HG03439 (cell line): ENCODE data around the gene MTFMT.
"Not testable (repeated sequence)": the region's sequence is repeated elsewhere in the genome, so short reads cannot be mapped to it uniquely, and the experiment has no call there.

Experiments used
- ATAC-seq: cut with Tn5 transposase; IDR thresholded peaks from one replicate; pipeline ENCODE4 v1.9.1; 2021; ENCODE audit warnings: mild to moderate bottlenecking, moderate library complexity; ENCODE audit not compliant: unreplicated experiment

The MTFMT gene

DNA sequence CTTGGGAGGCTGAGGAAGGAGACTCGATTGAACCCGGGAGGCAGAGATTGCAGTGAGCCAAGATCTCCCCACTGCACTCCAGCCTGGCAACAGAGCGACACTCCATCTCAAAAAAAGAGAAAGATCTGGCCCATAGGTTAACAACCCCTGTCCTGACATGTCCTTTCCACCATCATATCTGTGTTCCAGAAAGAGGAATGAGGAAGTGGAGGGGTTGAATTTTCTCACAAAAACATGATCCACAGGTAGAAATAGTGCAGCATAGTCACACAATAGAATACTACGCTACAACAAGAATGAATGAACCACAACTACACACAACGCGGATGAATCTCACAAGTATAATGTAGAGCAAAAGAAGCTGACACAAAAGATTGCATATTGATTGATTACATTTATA is 11.0 kb upstream of the MTFMT start:
- no peak for ATAC-seq

DNA sequence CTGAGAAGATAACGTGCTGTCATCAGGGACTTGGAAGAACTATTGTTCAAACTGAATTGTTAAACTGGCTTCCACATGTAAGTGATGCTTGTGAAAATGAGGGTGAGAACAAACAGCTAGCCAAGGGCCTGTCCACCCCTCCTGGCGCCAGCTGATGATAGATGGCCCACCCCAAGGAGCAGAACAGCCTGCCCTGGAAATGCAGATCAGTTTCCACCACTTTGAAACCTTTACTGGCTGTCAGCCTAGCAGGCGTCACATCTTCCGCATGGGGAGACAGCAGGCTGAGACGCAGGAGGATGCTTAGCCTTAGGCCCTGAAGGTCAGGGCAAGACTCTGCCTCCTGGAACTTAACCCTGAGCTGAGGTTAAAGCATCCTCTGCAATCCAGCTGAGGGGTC is 9.4 kb upstream of the MTFMT start:
- no peak for ATAC-seq

DNA sequence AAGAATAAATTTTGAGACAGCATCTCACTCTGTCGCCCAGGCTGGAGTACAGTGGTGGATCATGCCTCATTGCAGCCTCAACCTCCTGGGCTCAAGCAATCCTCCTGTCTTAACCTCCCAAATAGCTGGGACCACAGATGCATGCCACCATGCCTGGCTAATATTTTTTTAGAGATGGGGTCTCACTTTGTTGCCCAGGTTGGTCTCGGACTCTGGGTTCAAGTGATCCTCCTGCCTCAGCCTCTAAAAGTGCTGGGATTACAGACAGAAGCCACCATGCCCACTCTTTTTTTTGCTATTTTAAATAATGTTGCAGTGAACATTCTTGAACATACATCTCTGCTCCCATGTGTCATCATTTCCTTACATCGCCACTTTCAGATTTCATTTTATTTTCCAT is 9.0 kb upstream of the MTFMT start:
- ATAC-seq, result no peak

DNA sequence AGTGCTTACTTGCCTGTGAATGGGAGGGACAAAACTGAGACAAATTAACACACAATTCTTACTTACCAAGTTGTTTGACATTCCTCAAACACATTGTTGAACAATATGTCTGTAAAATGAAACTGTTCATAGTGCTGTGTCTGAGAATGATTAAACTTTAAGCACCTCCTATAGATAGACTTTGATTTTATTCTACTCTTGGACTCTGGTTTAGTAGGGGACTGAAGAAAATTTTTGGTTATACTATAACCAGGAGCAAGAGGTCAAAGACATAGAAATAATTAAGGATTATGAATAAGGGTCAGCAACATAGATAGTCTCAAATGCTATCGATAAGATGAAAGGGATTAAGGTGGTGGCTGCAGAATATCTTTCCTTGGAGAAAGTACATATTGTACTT is 7.9 kb upstream of the MTFMT start:
- ATAC-seq, result no peak

DNA sequence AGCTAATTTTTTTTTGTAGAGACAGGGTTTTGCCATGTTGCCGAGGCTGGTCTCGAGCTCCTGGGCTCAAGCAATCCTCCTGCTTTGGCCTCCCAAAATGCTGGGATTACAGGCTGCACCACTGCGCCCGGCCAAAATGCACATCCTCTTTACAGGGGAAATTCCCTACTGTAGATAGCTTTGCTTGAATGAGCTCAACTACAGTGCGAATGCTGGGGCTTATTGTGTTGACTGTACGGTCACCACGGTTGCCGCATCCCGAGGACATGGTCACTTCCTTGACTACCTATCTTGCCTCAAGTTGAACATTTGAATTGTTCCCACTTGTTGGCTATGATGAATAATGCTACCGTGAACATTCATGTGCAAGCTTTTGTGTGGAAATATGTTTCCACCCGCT is 5.3 kb upstream of the MTFMT start:
- no peak for ATAC-seq

DNA sequence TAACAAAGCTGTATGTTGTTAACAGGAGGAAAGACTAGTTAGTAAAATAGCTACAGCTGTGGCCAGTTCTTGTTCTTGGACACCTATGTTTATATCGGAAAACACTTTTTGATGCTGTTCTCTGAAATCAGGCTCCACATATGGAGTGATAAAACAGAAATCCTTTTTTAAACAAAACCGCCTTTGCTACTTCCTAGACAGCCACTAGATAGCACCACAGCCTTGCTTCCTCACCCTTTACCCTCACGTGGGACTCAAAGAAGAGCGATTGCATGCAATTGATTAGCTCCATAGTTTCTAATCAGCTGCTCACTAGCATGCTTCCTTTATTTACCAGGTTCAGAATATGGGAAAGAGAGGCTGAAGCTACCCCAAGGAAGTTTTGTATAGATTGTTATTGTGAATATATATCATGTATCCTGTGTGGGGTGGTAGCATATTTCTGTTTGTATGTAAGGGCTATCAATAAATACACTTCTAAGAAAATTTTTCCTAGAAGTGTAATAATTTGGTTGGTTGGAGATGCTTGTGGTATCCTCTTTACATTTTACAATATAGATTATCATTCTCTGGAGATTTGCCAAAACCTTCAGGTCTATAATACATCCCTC is 4.3 kb upstream of the MTFMT start:
- ATAC-seq, result no peak

DNA sequence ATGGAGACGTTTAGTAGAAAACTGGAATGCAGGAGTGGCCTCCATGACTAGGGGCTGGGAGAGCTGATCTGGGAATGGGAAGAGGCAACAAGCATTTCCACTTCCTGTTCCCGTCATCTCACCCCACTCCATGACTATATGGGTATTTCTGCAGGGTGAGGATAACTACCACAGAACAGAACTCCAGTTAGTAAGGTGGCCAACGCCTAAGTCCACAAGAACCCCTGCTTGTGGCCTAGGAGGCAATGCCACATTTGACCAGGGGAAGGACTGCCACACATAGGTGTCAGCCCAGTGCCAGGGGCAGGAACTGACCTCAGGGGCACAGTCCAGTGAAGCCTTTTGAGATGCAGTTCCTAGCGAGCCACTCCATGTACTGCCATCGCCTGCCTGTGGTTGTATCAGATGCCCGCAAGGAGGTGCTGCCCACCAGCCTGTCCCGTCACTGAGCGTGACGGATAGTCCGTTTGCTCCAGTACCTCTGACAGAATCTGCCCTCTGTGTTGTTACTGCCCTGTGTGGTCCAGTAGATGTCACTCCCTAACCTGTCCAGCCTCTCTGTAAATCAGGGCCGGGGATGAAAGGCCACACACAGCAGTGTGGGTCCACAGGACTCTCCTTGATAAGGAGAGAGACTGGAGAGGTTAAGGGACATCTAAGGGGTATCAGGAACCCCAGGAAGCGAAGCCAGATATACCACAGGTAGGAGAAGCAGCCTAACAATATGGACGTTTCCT is 3.5 kb upstream of the MTFMT start:
- ATAC-seq, result no peak

DNA sequence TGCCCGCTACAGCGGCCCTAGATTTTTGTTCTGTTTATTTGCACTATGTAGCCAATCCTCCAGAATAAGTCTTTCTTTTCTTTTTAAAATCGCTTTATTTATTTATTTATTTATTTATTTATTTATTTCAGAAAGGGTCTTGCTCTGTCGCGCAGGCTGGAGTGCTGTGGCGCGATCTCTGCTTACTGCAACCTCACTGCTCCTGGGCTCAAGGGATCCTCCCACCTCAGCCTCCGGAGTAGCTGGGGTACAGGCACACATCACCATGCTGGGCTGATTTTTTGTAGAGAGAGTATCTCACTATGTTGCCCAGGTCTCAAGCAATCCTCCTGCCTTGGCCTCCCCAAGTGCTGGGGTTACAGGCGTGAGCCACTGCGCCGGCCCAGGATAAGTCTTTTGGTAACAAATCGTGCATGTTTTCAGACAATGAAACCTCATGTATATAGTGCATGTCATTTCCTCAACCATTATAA is 333 bp upstream of the MTFMT start:
- no peak for ATAC-seq

DNA sequence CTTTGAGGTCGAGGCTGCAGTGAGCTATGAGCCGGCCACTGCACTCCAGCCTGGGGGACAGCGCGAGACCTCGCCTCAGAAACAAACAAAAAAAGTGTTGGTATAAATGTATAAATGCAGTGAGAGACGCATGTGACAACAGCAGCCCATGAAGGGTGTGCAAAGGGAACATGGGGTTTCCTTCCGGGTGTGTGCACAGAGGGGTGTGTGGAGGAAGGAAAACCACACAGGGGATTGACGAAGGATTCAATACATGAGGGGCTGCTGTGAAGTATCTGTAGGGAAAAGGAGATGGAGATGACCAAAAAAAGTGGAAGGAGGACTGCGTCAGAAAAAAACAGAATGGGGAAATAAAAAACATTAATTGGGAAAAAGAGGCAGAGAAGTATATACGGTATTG is 1.1 kb downstream of the MTFMT start:
- no peak for ATAC-seq

DNA sequence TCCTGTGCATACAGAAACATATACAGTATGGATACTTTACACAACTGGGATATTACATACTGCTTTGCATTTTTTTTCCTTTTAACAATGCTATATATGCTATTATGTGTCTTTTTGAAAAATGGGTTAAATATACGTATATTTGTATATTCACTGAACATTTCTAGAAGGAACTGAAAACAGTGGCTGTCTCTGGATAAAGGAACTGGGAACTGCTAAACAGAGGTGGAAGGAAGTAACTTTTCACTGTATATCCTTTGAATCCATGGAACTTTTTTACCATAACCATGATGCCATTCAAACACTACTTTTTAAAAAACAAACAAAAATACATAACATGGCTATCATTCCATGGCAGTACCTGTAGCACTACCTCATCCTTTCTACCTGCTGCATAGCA is 1.8 kb downstream of the MTFMT start:
- ATAC-seq, result no peak

DNA sequence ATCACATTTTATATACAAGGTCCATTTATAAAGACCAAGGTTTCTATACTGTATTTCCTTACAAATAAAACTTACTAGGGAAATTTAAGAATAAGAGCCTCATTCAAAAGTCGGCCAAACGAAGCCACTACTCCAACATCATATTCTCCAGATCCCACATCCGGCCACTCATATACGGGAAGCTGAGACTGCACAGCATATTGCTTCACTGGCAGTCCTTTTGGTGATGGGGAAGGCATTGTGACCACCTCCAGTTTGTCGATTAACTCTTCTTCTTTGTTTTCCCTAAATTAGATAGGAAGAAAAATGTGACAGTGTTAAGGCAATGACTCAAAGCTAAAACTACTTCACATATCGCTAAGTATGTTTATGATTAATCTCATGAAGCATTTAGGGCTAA is 2.7 kb downstream of the MTFMT start:
- no peak for ATAC-seq

DNA sequence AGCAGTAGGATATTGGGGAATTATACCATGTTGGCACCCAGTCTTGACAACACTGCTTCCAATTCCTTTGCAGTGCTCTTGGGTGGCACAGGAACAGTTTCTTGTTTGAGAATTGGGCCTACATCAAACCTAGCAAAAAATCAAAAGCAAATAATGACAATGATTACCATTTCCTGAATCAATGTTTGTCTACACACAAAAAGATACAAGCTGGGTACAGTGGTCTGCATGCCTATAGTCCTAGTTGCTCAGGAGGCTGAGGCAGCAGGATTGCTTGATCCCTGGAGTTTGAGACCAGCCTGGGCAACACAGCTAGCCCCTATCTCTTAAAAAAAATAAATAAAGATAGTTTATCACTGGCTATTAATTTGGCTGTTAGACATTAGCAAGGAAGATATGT is 8.0 kb downstream of the MTFMT start:
- no peak for ATAC-seq

DNA sequence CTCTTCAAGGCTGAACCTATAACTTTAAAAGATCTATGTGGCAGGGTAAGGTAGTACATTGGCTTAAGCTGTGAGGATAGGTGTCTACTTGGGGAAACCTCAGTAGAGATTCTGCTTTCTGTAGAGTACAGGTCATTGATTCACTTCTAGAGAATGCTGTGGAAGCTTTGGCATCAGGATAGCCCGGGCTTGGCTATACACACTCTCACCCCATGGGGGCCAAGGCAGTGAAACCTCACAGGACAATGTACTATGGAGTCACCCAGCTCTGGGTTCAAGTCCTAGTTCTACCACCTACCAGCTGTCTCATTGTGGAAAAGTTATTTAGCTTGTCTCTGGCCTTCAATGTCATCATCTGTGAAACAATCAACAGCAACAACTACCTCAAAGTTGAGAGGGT is 9.0 kb downstream of the MTFMT start:
- no peak for ATAC-seq

DNA sequence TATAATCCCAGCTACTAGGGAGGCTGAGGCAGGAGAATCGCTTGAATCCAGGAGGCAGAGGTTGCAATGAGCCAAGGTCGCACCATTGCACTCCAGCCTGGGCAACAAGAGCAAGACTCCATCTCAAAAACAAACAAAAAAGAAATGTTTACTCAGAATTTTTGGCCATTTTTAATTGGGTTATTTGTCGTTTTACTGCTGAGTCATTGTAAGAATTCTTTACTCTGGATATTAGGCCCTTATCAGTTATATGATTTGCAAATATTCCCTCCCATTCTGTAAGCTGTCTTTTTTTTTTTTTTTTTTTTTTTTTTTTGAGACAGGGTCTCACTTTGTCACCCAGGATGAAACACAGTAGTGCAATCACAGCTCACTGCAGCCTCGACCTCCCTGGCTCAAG is 18.2 kb downstream of the MTFMT start:
- not testable (repeated sequence) for ATAC-seq

DNA sequence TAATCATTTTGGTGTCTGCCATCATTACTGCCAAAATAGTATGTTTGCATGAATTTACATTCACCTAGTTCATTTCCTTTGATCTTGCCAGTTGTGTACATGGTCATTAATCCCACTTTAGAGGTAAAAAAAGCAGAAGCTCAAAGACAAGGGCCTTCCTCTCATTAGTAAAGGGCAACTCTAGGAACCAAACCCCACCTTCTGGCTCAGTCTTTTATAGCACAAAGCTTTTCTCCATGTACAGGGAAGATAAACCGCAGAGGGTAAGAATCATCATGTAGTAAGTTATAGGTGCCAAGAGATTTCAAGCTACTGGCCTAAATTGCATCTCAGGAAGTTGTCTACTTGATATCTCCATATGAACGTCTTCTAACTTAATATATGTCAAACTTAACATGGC is 20.5 kb downstream of the MTFMT start:
- no peak for ATAC-seq

DNA sequence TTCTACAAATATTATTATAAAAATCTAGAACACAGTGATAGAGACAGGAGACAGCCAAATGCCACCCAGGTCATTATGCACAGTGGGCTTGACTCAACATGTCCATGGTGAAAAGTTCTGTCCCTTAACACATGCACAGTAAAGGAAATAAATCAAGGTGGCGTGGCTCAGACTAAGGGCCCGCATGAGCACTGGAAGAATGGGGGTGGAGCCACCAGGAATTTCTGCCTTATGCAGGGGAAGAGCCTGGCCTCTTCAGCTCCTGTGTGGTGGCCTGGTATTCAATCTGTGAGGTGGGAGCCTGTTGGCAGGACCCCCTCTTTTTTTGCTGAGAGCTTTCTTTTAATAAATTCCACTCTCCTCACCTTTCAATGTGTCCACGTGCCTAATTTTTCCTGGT is 22.6 kb downstream of the MTFMT start:
- no peak for ATAC-seq

DNA sequence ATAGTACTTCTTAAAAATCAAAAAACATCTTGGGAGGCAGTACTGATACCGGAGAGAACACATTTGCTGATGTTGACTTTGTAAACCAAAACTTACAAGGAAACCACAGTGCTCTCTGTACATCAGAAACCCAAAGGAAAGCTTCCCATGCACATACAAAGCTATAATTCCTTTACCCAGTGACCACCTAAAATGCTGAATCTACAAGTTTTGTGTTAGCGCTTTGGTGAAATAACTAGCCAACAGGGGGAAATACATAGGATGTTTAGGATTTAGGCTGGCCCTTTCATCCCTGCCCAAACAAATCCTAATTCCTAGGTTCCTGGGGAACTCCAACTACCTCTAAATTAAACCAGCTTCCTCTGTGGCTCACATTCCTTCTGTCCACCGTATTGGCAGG is 24.4 kb downstream of the MTFMT start:
- ATAC-seq, result no peak

DNA sequence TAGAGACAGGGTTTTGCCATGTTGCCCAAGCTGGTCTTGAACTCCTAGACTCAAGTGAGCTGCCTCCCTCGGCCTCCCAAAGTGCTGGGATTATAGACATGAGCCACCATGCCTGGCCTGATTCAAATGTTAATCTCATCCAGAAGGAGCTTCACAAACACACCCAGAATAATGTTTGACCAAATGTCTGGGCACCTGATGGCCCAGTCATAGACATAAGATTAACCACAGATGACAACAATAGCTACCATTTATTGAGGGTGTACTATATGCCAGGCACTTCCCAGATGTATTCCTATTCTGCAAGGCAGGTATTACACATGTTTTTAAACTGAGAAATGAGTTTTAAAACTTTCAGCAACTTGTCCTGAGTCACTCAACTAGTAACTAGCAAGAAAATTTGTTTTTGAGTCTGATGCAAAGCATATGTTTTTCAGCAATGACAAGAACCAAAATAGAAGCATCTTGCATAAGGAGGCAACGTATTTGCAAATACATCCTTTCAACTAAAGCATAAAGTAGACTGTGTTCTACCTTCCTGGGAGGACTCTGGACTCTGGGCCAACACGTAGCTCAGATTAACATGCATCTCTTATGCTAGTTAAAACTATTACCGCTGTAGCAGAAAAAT is 31.6 kb downstream of the MTFMT start:
- ATAC-seq, result no peak

DNA sequence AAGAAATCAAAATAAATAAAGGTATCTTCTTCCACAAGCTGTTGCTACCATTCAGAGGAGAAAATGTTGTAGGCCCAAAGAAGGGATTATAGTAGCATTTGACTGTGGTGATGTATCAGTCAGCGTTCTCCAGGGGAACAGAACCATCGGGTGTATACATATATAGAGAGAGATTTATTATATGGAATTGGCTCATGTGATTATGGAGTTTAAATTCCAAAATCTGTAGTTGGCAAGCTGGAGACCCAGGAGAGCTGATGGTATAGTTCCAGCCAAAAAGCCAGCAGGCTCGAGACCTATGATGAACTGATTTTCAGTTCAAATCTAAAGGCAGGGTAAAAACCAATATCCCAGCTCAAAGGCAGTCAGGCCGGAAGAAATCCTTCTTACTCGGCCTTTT is 32.4 kb downstream of the MTFMT start:
- no peak for ATAC-seq

DNA sequence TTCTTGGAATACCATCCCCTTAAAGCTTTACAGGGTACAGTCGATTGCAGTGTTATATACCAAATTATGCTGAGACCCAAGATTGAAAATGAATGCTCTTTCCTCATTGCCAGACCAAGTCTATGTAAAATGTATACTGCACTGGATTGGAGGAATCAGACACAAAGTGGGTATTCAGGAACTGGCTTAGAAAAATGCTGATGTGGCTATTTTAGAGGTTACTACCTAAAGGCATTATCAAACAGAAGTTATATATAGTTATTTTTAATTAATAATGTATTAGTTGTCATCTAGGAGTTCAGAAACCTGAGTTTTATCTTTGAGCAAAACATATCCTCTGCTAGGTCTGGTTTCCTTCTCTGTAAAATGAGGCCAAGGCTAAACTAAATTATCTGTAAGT is 36.1 kb downstream of the MTFMT start:
- ATAC-seq, result no peak

DNA sequence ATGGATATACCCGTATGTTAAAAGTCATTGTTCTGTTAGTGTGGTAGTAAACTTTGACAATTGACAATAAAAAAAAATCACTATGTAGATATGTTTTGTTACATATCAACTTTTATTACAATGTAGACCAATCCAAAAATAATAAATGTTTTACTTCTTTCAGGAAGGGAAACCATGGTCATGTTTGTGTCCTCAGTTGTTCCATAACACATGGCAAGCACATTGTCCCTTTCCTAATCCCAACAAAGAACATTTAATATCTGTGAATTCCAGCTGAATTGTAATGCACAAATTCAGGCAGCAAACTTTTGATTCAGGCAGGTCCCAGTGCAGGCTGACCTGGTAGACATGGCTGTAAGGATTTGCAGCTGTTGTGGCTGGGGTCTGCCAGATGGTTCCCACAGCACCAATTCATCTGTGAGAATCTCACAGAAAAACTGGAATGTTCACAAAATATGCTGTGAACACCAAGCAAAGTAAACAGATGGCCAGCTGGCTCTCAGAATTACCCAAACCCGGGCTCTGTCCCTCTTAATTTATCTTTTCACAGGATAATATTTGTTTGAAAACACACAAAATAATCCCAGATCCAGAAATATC is 37.8 kb downstream of the MTFMT start:
- no peak for ATAC-seq

DNA sequence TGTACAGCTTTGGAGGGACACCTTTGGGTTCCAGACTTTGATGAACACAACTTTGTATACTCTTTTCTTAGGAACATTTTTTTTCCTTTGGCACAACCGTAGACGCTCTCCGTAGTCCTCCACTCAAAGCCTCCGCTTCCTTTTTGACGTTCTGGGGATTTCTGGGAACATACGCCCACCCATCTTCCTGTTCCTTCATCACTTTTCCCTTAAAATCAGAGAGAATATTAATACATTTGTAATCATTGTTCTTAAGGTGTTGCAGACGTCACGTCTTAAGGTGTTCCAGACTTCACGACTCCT is 39.3 kb downstream of the MTFMT start:
- no peak for ATAC-seq
